ENCODE data around the gene MED12L. TPM values are rescaled to one million over a fixed set of nuclear protein-coding genes. Genes with fewer than 3 reads are reported as not detected.

The MED12L gene
- total RNA-seq, 1 donor from 2014 or later: 1.4 TPM

DNA sequence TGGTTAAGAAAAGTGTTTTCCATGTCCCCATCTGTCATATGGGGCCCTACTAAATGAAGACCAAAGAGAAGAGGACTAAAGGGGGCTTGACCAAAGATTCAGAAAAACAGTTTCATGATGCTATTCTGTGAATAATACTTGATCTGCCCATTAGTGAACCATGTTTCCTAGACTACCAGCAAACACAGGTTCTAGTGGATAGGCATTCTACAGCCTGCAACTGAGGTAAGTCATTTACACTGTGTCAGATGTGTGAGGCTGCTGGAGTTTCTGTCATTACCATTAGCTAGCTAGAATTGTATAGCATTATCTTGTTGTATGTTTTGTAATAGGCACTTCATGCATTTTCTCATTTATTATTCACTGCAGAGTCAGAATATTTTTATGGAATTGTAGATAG lies 111.0 kb downstream of the MED12L start:
- Mint-ChIP-seq H3K27me3 (ENCODE audit: unreplicated experiment) (no peaks in the 10 kb centered on the region), H3K4me3 (ENCODE audit: unreplicated experiment) (no peak overlapping the region), H3K27ac (ENCODE audit: unreplicated experiment) (no peak overlapping the region), H3K9me3 (ENCODE audit: unreplicated experiment) (no peaks in the 10 kb centered on the region), H3K36me3 (ENCODE audit: unreplicated experiment) (no peaks in the 10 kb centered on the region), H3K4me1 (ENCODE audit: unreplicated experiment) (no peaks in the 10 kb centered on the region)
- no peak for DNase-seq (ENCODE audit: extremely low spot score, unreplicated experiment)
- no peak for TF ChIP-seq CTCF (IDR thresholded peaks at IDR 0.05)

GRCh38 chr3:151197228-151197627 lies 111.8 kb downstream of the MED12L start:
- no peak overlapping the region for H3K4me3 Mint-ChIP-seq (ENCODE audit: unreplicated experiment)
- H3K4me1 Mint-ChIP-seq (ENCODE audit: unreplicated experiment): no peaks in the 10 kb centered on the region
- no peak for DNase-seq (ENCODE audit: extremely low spot score, unreplicated experiment)
- H3K27ac Mint-ChIP-seq (ENCODE audit: unreplicated experiment): no peak overlapping the region
- H3K36me3 Mint-ChIP-seq (ENCODE audit: unreplicated experiment): no peaks in the 10 kb centered on the region
- no peaks in the 10 kb centered on the region for H3K27me3 Mint-ChIP-seq (ENCODE audit: unreplicated experiment)
- TF ChIP-seq CTCF (IDR thresholded peaks at IDR 0.05): no peak
- H3K9me3 Mint-ChIP-seq (ENCODE audit: unreplicated experiment): no peaks in the 10 kb centered on the region

DNA sequence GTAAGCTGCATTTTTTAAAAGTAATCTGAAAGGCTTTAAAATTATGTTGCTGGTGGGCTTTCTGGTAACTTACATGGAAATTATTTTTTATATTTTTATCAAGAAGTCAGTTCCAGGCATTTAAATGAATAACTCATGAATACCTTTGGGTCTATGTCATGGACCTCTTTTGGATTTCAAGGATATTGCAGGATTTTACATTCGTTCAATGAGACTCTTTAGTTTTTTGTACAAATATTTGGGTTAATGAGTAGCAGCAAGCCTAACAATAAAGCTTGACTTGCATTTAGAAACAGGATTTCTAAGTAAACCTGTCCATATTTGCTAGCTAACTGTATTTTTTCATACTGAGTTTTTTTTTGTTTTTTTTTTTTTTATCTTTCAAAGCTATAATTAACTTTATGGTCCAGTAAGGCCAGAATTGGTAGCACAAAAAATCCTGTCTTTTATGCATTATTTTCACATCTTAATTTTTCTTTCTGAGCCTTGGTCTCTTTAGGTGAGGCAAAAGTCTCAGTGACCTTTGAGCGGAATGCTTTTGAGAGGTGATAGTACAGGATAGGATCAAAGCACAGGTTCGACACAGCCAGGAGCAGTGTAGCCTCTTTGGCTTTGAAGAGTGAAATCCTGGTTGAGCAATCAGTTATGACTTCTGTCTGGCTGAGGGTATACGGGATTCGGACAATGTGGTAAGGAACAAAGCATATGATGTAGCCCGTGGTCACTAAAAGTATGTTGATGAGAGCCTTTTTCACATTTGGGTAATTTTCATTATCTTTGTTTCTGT lies 112.7 kb downstream of the MED12L start:
- Mint-ChIP-seq H3K27ac (ENCODE audit: unreplicated experiment) (no peak overlapping the region), H3K9me3 (ENCODE audit: unreplicated experiment) (no peaks in the 10 kb centered on the region), H3K4me1 (ENCODE audit: unreplicated experiment) (no peaks in the 10 kb centered on the region), H3K27me3 (ENCODE audit: unreplicated experiment) (no peaks in the 10 kb centered on the region), H3K36me3 (ENCODE audit: unreplicated experiment) (no peaks in the 10 kb centered on the region), H3K4me3 (ENCODE audit: unreplicated experiment) (no peak overlapping the region)
- DNase-seq (ENCODE audit: extremely low spot score, unreplicated experiment): no peak
- TF ChIP-seq CTCF (IDR thresholded peaks at IDR 0.05): no peak

- Mint-ChIP-seq H3K27ac (ENCODE audit: unreplicated experiment) (no peak overlapping the region), H3K4me1 (ENCODE audit: unreplicated experiment) (no peaks in the 10 kb centered on the region), H3K4me3 (ENCODE audit: unreplicated experiment) (no peak overlapping the region), H3K9me3 (ENCODE audit: unreplicated experiment) (no peaks in the 10 kb centered on the region), H3K27me3 (ENCODE audit: unreplicated experiment) (no peaks in the 10 kb centered on the region), H3K36me3 (ENCODE audit: unreplicated experiment) (no peaks in the 10 kb centered on the region)
- no peak for TF ChIP-seq CTCF (IDR thresholded peaks at IDR 0.05)
- no peak for DNase-seq (ENCODE audit: extremely low spot score, unreplicated experiment)
Observed at GRCh38 chr3:151198849-151199248, 113.4 kb downstream of the MED12L start.

DNA sequence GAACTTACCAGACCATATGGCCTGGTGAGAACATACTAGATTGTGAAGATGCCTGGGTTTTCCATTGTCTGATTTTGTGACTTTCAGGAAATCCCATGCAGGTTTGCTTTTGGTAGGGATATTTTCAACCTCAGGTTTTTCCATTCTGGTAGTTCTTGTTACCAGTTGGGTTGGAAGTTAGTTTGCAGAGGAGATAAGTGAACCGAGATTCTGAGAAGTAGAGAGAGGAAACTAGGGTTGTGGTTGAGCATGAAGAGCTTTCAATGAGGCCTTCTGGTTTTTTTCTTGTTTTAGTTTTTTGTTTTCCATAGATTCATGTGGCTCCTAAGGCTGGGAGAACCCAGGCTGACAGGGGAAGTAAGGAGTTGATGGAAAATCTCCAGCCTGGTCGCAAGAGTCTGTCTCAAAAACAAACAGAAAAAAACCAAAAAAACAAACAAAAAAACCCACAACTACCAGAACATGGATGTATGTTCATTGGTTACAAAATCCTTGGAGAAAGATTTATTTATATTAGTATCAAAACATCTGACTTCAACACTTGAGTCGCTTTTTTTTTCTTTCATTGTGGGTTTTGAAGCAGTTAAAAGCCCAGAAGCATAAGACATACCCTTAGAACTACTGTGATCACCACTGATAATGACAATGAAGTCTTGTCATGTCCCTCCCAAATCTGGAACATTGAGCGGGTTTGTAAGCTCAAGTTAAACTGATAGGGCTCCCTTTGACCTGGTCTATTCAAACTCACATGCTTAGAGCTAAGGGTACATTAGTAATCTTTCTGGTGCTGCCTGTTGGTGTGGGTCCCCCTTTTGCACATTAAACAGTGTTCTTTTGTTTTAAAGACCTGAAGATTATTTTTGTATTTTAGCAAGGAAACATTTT lies 114.3 kb downstream of the MED12L start:
- H3K27ac Mint-ChIP-seq (ENCODE audit: unreplicated experiment): no peak overlapping the region

More for the DNA sequence above, 114.3 kb downstream of the MED12L start:
- no peaks in the 10 kb centered on the region for H3K27me3 Mint-ChIP-seq (ENCODE audit: unreplicated experiment)
- H3K36me3 Mint-ChIP-seq (ENCODE audit: unreplicated experiment): no peaks in the 10 kb centered on the region
- H3K4me3 Mint-ChIP-seq (ENCODE audit: unreplicated experiment): no peak overlapping the region
- no peak for DNase-seq (ENCODE audit: extremely low spot score, unreplicated experiment)
- no peaks in the 10 kb centered on the region for H3K9me3 Mint-ChIP-seq (ENCODE audit: unreplicated experiment)
- TF ChIP-seq CTCF (IDR thresholded peaks at IDR 0.05): no peak
- H3K4me1 Mint-ChIP-seq (ENCODE audit: unreplicated experiment): no peaks in the 10 kb centered on the region
